NCI-H2171 treated with DMSO at 0.1 percent for 48 hours (cell line): ENCODE data around the gene EVX2.
A peak's percentile ranks its signal among the peaks of the same experiment; 100 is the strongest.

Experiments used
- DNase-seq: peaks from one replicate; lab custom pipeline; 2025; lab: John Stamatoyannopoulos, UW

The EVX2 gene

GRCh38 chr2:176122052-176122682 lies 38.4 kb upstream of the EVX2 start:
- DNase-seq = no peak

GRCh38 chr2:176121190-176122051 lies 37.7 kb upstream of the EVX2 start:
- DNase-seq = no peak

GRCh38 chr2:176120364-176121189 lies 36.8 kb upstream of the EVX2 start:
- no peak for DNase-seq

- DNase-seq = no peak
These were observed 35.0 kb upstream of the EVX2 start for GRCh38 chr2:176118601-176119339.

GRCh38 chr2:176117823-176118371 lies 34.1 kb upstream of the EVX2 start:
- DNase-seq = no peak

GRCh38 chr2:176117162-176117822 lies 33.5 kb upstream of the EVX2 start:
- no peak for DNase-seq

GRCh38 chr2:176115883-176116813 lies 32.4 kb upstream of the EVX2 start, which contains the start of gene HOXD10:
Gene HOXD10 (plus strand): TSS chr2:176116778. CDS start chr2:176116834, 56 bp downstream.
- DNase-seq = no peak

GRCh38 chr2:176114930-176115625 lies 31.3 kb upstream of the EVX2 start:
- DNase-seq = no peak

GRCh38 chr2:176114120-176114929 lies 30.6 kb upstream of the EVX2 start:
- DNase-seq = no peak

GRCh38 chr2:176112375-176113302 lies 28.9 kb upstream of the EVX2 start:
- no peak for DNase-seq

GRCh38 chr2:176111846-176112374 lies 28.1 kb upstream of the EVX2 start:
- DNase-seq = no peak

GRCh38 chr2:176111309-176111663 lies 27.5 kb upstream of the EVX2 start:
- peak; percentile 67 for DNase-seq

- no peak for DNase-seq
These were observed 26.9 kb upstream of the EVX2 start for GRCh38 chr2:176110415-176111308.

GRCh38 chr2:176109946-176110345 lies 26.2 kb upstream of the EVX2 start:
- no peak for DNase-seq

- DNase-seq = no peak
These were observed 25.6 kb upstream of the EVX2 start for GRCh38 chr2:176109192-176109901.
